Measurements from ENCODE around the gene SOX30. TPM values are rescaled to one million over a fixed set of nuclear protein-coding genes. Genes with fewer than 3 reads are reported as not detected.

Gene SOX30
- total RNA-seq, 1 donor from 2014 or later = 0.17 TPM

DNA sequence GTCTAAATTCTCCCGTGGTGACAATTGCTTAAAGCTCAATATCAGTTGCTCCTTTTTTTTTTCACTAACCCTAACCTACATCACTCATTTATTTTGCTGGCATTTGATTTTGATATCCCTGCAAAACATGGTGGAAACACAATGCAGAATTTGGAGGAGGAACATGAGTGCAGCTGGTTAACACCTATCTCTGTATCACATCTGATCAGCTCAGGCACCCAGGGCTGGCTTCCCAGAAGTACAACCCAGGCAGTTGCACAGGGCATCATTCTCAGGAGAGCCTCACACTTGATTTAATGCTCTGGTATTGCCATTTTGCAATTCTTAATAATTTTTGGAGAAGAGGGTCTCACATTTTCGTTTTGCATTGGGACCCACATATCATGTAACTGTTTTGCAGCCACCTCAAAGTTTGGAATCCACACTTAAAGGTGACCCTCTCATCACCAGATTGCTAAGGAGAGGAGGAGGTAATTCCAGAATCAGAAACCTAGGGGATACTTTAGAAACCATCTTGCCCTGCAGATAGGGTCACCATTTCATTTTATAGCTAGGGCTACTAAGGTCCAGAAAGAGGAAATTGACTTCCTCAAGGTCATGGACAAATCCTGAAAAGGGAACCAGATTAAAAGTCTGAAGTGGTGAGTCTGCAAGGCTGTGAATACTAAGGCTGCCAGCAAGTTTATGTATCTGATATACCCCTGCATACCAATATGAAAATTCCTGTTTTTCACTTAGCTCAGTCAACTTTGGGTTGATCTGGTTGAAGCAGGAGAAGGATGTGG, 57.4 kb downstream of the SOX30 start:
- Histone ChIP-seq H3K4me3 (no peak overlapping the region), H3F3A (ENCODE audit: low read depth) (no peaks in the 10 kb centered on the region), H3K79me2 (ENCODE audit: low read depth) (no peaks in the 10 kb centered on the region), H3K9ac (no peak overlapping the region), H3K4me1 (peaks cover 8% of the 10 kb centered on the region), H3K36me3 (no peaks in the 10 kb centered on the region), H3K9me3 (ENCODE audit: low read depth) (no peaks in the 10 kb centered on the region), H2AFZ (replicated peaks) (no peak overlapping the region), H3K27ac (no peak overlapping the region), H4K20me1 (ENCODE audit: low read depth) (no peaks in the 10 kb centered on the region), H3K4me2 (no peak overlapping the region), H3K27me3 (no peaks in the 10 kb centered on the region)
- H3K36me3 Mint-ChIP-seq = no peaks in the 10 kb centered on the region
- H3K4me3 Mint-ChIP-seq = no peak overlapping the region
- H3K9me3 Mint-ChIP-seq = peaks cover 6% of the 10 kb centered on the region
- H3K27me3 Mint-ChIP-seq (ENCODE audit: insufficient read depth, low read depth) = peaks cover 3% of the 10 kb centered on the region
- H3K4me1 Mint-ChIP-seq = peaks cover 18% of the 10 kb centered on the region
- DNase-seq (ENCODE audit: low spot score) = no peak
- TF ChIP-seq, protein P1, sequence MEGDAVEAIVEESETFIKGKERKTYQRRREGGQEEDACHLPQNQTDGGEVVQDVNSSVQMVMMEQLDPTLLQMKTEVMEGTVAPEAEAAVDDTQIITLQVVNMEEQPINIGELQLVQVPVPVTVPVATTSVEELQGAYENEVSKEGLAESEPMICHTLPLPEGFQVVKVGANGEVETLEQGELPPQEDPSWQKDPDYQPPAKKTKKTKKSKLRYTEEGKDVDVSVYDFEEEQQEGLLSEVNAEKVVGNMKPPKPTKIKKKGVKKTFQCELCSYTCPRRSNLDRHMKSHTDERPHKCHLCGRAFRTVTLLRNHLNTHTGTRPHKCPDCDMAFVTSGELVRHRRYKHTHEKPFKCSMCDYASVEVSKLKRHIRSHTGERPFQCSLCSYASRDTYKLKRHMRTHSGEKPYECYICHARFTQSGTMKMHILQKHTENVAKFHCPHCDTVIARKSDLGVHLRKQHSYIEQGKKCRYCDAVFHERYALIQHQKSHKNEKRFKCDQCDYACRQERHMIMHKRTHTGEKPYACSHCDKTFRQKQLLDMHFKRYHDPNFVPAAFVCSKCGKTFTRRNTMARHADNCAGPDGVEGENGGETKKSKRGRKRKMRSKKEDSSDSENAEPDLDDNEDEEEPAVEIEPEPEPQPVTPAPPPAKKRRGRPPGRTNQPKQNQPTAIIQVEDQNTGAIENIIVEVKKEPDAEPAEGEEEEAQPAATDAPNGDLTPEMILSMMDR (IDR thresholded peaks at IDR 0.05) = no peak
- TF ChIP-seq EZH2phosphoT487 (IDR thresholded peaks at IDR 0.05) = no peak
- no peak for TF ChIP-seq EZH2 (IDR thresholded peaks at IDR 0.05)
- peak overlapping the region; percentile 38 for H3K27ac Mint-ChIP-seq

DNA sequence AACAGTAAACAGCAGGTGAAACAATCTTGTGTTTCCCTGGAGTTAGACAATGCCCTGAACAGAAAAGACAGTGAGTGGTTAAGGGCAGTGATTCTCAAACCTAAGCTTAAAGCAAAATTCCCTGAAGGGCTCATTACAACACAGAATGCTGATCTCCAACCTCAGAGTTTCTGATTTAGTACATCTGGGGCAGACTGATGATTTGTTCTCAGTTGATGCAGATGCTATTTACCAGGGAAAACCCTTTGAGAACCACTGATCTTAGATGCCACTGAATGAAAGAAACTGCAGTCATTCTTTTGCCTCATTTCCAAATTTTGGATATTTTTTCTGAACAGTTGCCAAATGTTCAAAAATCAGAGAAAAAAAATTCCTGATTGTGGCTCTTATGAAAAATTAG, 58.0 kb downstream of the SOX30 start:
- H3K79me2 ChIP-seq (ENCODE audit: low read depth) = no peaks in the 10 kb centered on the region
- Mint-ChIP-seq H3K4me3 (no peak overlapping the region), H3K4me1 (peaks cover 18% of the 10 kb centered on the region), H3K27me3 (ENCODE audit: insufficient read depth, low read depth) (peaks cover 3% of the 10 kb centered on the region), H3K36me3 (no peaks in the 10 kb centered on the region), H3K9me3 (peaks cover 6% of the 10 kb centered on the region), H3K27ac (no peak overlapping the region)
- peak overlapping the region; percentile 19 for H3K4me2 ChIP-seq
- H3F3A ChIP-seq (ENCODE audit: low read depth) = no peaks in the 10 kb centered on the region
- H3K36me3 ChIP-seq = no peaks in the 10 kb centered on the region
- no peak overlapping the region for H2AFZ ChIP-seq (replicated peaks)
- H3K4me3 ChIP-seq = no peak overlapping the region
- no peak overlapping the region for H3K27ac ChIP-seq
- TF ChIP-seq EZH2phosphoT487 (IDR thresholded peaks at IDR 0.05) (no peak), EZH2 (IDR thresholded peaks at IDR 0.05) (no peak)
- TF ChIP-seq, protein P1 (IDR thresholded peaks at IDR 0.05) = no peak
- peaks cover 8% of the 10 kb centered on the region for H3K4me1 ChIP-seq
- H3K9me3 ChIP-seq (ENCODE audit: low read depth) = no peaks in the 10 kb centered on the region
- no peaks in the 10 kb centered on the region for H3K27me3 ChIP-seq
- no peak for DNase-seq (ENCODE audit: low spot score)
- no peaks in the 10 kb centered on the region for H4K20me1 ChIP-seq (ENCODE audit: low read depth)
- no peak overlapping the region for H3K9ac ChIP-seq

DNA sequence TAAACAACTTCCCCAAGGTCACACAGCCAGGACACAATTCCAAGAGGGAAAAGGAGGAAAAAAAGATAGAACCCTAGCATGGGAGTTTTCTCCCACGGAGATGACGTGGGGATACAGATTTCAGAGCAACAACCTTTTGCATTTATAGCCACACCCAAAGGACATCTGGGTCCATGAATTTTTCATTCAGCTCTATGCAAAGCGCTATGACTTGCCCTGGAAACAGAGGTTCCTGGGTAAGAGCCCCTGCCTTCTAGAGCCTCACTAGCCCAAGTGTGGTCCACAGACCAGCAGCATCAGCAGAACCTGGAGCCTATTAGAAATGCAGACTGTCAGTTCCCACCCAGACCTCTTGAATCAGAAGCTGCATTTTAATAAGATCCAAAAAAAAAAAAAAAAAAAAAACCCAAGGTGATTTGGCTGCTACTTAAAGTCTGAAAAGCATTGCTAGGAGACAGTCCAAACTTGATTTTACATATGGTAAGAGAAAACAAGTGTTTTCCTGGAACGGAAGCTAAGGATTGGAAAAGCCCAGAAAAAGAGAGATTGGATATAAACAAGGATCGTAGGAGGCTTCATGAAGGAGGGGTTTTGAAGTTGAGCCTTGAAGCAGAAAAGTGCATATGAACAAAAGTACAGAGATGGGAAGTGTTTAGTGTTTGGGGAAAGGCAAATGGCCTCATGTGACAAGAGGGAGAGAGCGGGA, 59.0 kb downstream of the SOX30 start:
- H3K27me3 ChIP-seq = no peaks in the 10 kb centered on the region
- H3K9me3 ChIP-seq (ENCODE audit: low read depth) = no peaks in the 10 kb centered on the region
- no peaks in the 10 kb centered on the region for H4K20me1 ChIP-seq (ENCODE audit: low read depth)
- Mint-ChIP-seq H3K27ac (peak overlapping the region; percentile 3), H3K27me3 (ENCODE audit: insufficient read depth, low read depth) (peaks cover 5% of the 10 kb centered on the region), H3K4me3 (no peak overlapping the region), H3K9me3 (peaks cover 6% of the 10 kb centered on the region), H3K36me3 (no peaks in the 10 kb centered on the region), H3K4me1 (peaks cover 20% of the 10 kb centered on the region)
- no peak for DNase-seq (ENCODE audit: low spot score)
- peak overlapping the region; percentile 26 for H2AFZ ChIP-seq (replicated peaks)
- TF ChIP-seq, protein P1 (IDR thresholded peaks at IDR 0.05) = no peak
- TF ChIP-seq EZH2 (IDR thresholded peaks at IDR 0.05) = no peak
- TF ChIP-seq EZH2phosphoT487 (IDR thresholded peaks at IDR 0.05) = no peak
- no peaks in the 10 kb centered on the region for H3F3A ChIP-seq (ENCODE audit: low read depth)
- no peak overlapping the region for H3K4me2 ChIP-seq
- no peak overlapping the region for H3K4me3 ChIP-seq
- H3K27ac ChIP-seq = no peak overlapping the region
- H3K79me2 ChIP-seq (ENCODE audit: low read depth) = no peaks in the 10 kb centered on the region
- H3K9ac ChIP-seq = no peak overlapping the region
- no peaks in the 10 kb centered on the region for H3K36me3 ChIP-seq
- H3K4me1 ChIP-seq = peaks cover 8% of the 10 kb centered on the region
